NCI-H69 (cell line): ENCODE measurements around the gene PRPF31.

ENCODE experiments used
- DNase-seq: peaks from one replicate; lab custom pipeline; 2025; lab: John Stamatoyannopoulos, UW

PRPF31 gene

GRCh38 chr19:54107876-54108490 lies 7.6 kb upstream of the PRPF31 start:
- no peak for DNase-seq

GRCh38 chr19:54108496-54108895 lies 7.1 kb upstream of the PRPF31 start:
- DNase-seq, result no peak

DNA sequence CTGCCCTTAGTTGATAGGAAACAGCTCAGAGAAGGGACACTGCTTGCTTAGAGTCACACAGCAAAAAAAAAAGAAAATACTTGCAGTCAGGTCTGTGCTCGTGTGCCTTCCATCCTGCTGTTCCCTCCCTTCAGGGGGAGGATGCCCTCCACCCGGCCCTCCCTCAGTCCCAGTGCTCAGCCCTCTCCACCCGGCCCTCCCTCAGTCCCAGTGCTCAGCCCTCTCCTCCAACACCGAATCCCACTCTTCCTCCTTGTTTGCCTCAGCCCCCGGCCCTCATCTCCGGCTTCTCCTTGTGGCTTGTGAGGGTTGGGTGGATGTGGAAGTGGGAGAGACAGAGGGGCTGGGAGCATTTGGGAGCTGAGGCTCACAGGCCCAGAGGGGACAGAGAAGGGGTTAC lies 5.9 kb upstream of the PRPF31 start:
- no peak for DNase-seq

DNA sequence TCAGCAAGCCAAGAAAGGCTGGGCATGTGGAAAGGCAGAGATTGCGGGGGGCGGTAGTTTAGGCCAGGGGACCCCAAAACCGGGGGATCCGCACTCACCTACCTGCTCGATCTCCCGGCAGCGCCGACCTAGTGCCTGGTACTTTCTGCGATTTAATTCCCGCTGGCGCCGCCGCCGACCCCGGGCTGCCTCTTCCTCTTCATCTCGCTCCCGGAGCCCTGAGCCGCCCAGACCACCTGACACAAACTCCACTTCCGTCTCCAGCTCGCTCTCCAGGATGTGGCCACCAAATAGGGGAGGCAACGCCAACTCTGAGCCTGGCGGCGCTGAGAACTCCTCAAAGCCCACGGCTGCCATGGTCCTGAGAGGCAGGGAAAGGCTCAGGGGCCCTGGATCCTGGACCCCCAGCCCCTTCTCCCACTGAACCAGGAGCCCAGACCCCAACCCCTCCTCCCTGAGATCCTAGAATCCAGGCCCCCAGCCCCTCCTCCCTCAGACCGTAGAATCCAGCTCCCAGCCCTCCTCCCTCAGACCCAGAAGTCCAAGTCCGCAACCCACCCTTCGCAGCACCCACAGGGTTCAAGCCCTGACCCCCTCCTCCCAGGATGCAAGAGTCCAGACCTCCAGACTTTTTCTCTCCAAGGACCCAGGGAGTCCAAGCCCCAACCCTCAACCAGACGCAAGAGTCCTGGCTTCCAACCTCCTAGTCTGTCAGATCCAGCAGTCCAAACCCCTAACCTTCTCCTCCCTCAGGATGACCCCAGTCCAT lies 1.0 kb upstream of the PRPF31 start:
- peak; percentile 24 for DNase-seq

- DNase-seq, result no peak
Measured at GRCh38 chr19:54121259-54121658, 5.7 kb downstream of the PRPF31 start.

DNA sequence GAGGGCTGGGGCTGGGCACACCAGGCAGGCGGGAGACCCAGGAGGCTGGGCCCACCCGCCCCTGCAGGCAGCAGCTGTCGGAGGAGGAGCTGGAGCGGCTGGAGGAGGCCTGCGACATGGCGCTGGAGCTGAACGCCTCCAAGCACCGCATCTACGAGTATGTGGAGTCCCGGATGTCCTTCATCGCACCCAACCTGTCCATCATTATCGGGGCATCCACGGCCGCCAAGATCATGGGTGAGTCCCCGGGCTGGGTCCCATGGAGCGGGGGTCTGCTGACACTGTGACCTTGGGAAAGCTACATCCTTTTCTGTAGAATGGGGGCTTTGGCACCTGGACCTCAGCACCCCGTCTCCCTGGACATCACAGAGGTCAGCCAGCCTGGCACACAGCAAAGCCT lies 8.1 kb downstream of the PRPF31 start:
- DNase-seq, result no peak

GRCh38 chr19:54124393-54124792 lies 8.8 kb downstream of the PRPF31 start:
- no peak for DNase-seq

- DNase-seq, result no peak
Measured at GRCh38 chr19:54125713-54126112, 10.2 kb downstream of the PRPF31 start.

- no peak for DNase-seq
Measured at GRCh38 chr19:54127688-54128440, 12.3 kb downstream of the PRPF31 start.

DNA sequence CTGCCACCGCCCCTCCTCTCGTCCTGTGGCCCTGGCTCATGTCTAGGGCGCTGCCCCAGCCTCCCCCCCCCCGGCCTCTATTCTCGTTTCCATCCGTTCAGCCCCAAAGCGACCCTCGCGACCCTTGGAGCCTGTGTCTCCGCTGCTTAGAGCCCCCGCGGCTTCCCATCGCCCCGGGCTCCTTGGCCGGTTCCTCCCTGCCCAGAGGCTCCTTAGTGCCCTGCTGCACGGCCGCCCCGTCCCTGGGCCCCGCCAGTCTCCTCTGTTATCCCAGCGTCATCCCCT lies 12.8 kb downstream of the PRPF31 start:
- DNase-seq, result no peak

GRCh38 chr19:54128796-54129616 lies 13.5 kb downstream of the PRPF31 start:
- no peak for DNase-seq

- DNase-seq, result no peak
Measured at GRCh38 chr19:54129617-54129996, 14.1 kb downstream of the PRPF31 start.

GRCh38 chr19:54133312-54133956 lies 17.9 kb downstream of the PRPF31 start:
- DNase-seq, result peak; percentile 98

DNA sequence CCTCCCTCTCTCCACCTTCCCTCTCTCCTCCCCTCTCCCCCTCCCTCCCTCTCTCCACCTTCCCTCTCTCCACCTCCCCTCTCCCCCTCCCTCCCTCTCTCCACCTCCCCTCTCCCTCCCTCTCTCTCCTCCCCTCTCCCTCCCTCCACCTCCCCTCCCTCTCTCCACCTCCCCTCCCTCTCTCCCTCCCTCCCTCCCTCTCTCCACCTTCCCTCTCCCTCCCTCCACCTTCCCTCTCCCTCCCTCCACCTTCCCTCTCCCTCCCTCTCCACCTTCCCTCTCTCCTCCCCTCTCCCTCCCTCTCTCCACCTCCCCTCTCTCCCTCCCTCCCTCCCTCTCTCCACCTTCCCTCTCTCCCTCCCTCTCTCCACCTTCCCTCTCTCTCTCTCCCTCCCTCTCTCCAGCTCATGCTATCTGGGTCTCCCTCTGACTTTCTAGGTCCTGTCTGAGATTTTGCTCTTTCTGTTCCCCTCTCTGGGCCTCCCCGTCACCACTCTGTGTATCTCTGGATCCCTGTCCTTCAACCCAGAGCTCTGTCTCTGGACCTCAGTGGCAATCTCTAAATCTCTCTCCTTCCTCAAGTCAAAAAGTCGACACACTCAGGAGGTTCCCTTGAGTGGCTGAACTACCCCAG lies 18.5 kb downstream of the PRPF31 start:
- DNase-seq, result no peak

DNA sequence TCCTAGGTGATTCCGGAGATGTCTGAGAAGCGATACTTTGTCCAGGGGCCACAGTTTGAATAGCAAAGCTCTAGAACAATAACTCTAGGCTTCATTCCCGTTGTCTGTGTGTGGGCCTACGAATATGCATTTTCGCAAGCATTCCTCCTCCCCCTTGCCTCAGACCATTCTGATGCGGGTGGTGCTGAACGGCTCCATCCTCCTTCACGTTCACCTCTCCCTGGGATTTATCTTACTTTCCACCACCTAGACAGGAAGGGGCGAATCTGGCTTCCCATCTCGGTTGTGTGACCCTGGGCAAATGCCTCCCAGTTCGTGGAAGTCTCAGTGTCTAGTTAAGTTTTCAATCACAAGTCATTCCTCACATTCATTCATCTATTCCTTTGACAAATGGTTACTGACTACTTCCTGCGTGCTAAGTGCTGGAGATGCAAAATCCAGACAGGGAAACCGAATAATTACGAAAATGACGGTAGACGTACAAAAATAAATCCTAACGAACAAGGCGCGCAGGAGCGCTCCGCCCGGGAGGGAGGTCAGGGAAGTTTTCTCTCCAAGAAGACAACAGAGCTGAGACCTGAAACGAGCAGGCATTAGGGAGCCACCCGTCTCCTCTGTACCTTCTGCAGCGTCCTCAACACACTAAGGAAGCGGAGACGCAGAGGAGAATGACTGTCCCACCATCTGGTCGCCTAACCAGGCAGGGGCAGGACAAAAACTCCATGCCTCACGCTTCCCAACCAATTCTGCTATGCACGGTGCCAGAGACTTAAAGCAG lies 20.7 kb downstream of the PRPF31 start:
- DNase-seq, result peak; percentile 76

- DNase-seq, result peak; percentile 100
Measured at GRCh38 chr19:54136864-54137698, 21.5 kb downstream of the PRPF31 start.

DNA sequence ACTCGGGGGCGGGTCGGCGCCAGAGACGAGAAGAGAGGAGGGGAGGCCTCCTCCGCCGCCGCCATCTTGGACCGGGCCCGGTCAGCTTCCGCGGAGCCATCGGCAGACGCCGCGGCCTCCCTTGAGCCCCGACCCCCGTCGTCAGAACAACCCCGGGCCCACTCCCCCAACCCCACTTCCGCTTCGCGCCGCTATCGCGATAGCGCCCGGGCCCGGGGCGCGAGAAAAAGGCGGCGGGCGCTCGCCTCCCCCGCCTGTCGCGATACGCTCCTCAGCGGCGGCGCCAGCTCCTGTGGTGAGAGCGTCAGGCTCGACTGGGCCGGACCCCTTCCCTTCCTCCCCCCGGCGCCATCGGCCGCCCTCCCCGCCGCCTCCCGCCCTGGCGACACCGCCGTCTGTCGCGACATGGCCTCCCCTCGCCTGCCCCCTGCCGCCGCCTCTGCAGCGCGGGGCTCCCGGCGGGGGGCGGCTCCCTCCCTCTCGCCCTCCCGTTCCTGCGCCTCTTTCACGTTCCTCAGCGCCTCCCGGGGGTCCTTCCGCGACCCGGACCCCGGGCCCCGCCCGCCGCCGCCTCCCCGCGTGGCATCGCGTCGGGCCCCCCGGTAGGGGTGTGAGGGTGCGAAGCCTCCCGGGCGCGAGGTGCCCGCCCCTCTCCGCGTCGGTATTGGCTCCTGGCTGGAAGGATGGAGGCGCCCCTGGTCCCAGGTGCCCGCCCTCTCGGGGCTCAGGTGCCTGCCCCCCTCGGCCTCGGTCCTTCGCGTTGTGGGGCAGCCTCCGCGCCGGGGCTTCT lies 22.3 kb downstream of the PRPF31 start, which contains the start of gene CNOT3:
CNOT3 (plus strand) TSS at position 64 of the 790 bp plus-strand sequence. CDS start 5,217 bp downstream, outside the sequence.
- peak; percentile 44 for DNase-seq

DNA sequence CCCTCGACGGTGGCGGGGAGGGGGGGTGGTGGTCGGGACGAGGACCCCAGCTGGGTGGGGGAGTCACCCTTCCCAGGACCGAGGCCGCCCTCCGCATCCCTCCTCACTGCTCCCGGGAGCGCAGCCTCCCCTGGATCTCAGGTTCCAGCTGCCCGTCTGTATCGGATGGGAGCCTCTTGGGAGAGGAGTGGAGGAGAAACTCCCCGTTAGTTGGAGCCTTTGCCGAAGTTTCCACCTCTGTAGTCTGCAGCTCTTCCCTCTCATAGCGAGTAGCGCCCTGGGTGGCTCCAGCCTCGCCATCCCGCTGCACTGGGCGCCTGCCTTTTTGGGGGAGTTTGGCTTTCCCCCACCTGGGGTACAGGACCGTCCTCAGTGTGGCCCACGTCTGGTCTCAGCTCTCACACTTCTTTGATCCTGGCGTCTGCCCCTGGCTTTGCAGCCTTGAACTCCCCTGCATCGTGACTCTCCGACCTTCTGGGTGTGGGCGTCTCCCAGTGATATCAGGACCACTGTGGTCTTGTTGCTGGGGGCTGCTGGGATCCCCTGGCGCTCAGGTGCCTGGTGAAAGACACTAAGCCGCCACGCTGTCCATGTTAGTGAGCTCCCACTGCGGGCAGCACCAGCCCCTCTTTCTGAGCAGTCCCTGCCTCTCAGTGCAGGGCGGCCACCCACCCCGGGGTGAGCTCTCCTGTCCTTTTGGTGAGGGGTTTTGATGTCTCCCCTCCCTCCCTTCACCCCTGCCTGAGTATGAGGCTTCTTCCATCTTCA lies 23.1 kb downstream of the PRPF31 start:
- no peak for DNase-seq
